HepG2 (cell line): Measurements from ENCODE around the gene HERC4. TPM values are rescaled to one million over a fixed set of nuclear protein-coding genes. Genes with fewer than 3 reads are reported as not detected.

Experiments used
- ARNT ChIP-seq: fragments of 450-650 bp; IDR thresholded peaks from 2 replicates; pipeline ENCODE4 v1.6.1; 2017
- KAT8 ChIP-seq: IDR thresholded peaks from 2 replicates; pipeline ENCODE4 v1.6.1; 2016; ENCODE audit warnings: missing genetic modification reagents, missing compliant biosample characterization
- KLF12 ChIP-seq: sonication (generic); formaldehyde crosslinking; IDR thresholded peaks from 2 replicates; pipeline ENCODE4 v1.4.0; 2020; ENCODE audit warnings: missing genetic modification reagents, borderline replicate concordance
- PREB ChIP-seq: sonication (generic); formaldehyde crosslinking; IDR thresholded peaks from 2 replicates; pipeline ENCODE4 v1.4.0; 2020; ENCODE audit warnings: missing genetic modification reagents
- PRMT3 ChIP-seq: sonication (generic); formaldehyde crosslinking; IDR thresholded peaks from 2 replicates; pipeline ENCODE4 v1.8.1; 2022; ENCODE audit warnings: low read depth, mild to moderate bottlenecking, moderate library complexity, missing genetic modification reagents, borderline replicate concordance
- PTBP1 ChIP-seq: fragments of 200-400 bp; formaldehyde crosslinking; IDR thresholded peaks from 2 replicates; pipeline ENCODE4 v1.6.1; 2018; ENCODE audit warnings: low read length, low read depth; ENCODE audit not compliant: poor library complexity, severe bottlenecking
- SKIL ChIP-seq: sonication (generic); formaldehyde crosslinking; IDR thresholded peaks from 2 replicates; pipeline ENCODE4 v1.8.0; 2022; ENCODE audit warnings: missing genetic modification reagents, mild to moderate bottlenecking, moderate library complexity, borderline replicate concordance
- SOX13 ChIP-seq, 3 experiments: fragments of 450-650 bp in 1 of 3; sonication (generic) in 1 of 3; formaldehyde crosslinking in 1 of 3; IDR thresholded peaks in 2 of 3; conservative IDR thresholded peaks in 1 of 3; 2 replicates each; pipeline versions ENCODE4 v1.5.0 to v1.6.1; 2016 to 2020; ENCODE audit warnings: antibody characterized with exemption in 1 of 3, mild to moderate bottlenecking in 1 of 3, missing compliant biosample characterization in 1 of 3, missing genetic modification reagents in 1 of 3, moderate library complexity in 1 of 3
- ZNF367 ChIP-seq: sonication (generic); formaldehyde crosslinking; IDR thresholded peaks from 2 replicates; pipeline ENCODE4 v1.4.0; 2020; ENCODE audit warnings: missing genetic modification reagents, borderline replicate concordance
- ZNF589 ChIP-seq: sonication (generic); formaldehyde crosslinking; conservative IDR thresholded peaks from 2 replicates; pipeline ENCODE4 v1.8.0; 2022; ENCODE audit warnings: mild to moderate bottlenecking, moderate library complexity, missing genetic modification reagents
- ZNF704 ChIP-seq: sonication (generic); formaldehyde crosslinking; IDR thresholded peaks from 2 replicates; pipeline ENCODE4 v1.8.1; 2023; ENCODE audit warnings: mild to moderate bottlenecking, inconsistent platforms, moderate library complexity, missing genetic modification reagents, borderline replicate concordance
- ZNF788 ChIP-seq: sonication (generic); formaldehyde crosslinking; IDR thresholded peaks from 2 replicates; pipeline ENCODE4 v1.5.0; 2020; ENCODE audit warnings: mild to moderate bottlenecking, missing genetic modification reagents, borderline replicate concordance
- polyA plus RNA-seq, 8 experiments: library from polyadenylated mRNA; depleted of rRNA in 3 of 8; stranded (reverse) in 7 of 8; unstranded in 1 of 8; fragments of >200 nt; fragmentation: Illumina TruSeq in 4 of 8; extraction: Trizol in 4 of 8; gene quantifications; 2 replicates each; pipeline versions ENCODE4 v1.2.1 to v1.2.3, GENCODE V29; 2011 to 2016; ENCODE audit warnings: low read depth in 4 of 8, missing spikeins in 1 of 8, mixed read lengths in 1 of 8; ENCODE audit not compliant: insufficient read depth in 1 of 8
- total RNA-seq, 5 experiments: library from RNA; depleted of rRNA; stranded (reverse); fragments of >200 nt; fragmentation: Illumina TruSeq; extraction: Trizol; gene quantifications; 2 replicates each; pipeline ENCODE4 v1.2.3, GENCODE V29; 2016; ENCODE audit warnings: low read depth in 1 of 5
- TF ChIP-seq, protein P1 (sequence below): sonication (generic); formaldehyde crosslinking; IDR thresholded peaks from 2 replicates; pipeline ENCODE4 v1.5.1; 2020; ENCODE audit warnings: mild to moderate bottlenecking, missing genetic modification reagents, moderate library complexity
- TF ChIP-seq, protein P2 (sequence below): sonication (generic); formaldehyde crosslinking; IDR thresholded peaks from 2 replicates; pipeline ENCODE4 v1.5.0; 2020; ENCODE audit warnings: missing genetic modification reagents

HERC4 gene
- total and polyA plus RNA-seq, 2 of the 13 experiments (the other 11 are each of a cell fraction or from before 2014, with no cell fraction given): 9.8 to 20.2 TPM

GRCh38 chr10:68074775-68075549, at the start of gene HERC4 (continued):
- TF ChIP-seq, protein P1, sequence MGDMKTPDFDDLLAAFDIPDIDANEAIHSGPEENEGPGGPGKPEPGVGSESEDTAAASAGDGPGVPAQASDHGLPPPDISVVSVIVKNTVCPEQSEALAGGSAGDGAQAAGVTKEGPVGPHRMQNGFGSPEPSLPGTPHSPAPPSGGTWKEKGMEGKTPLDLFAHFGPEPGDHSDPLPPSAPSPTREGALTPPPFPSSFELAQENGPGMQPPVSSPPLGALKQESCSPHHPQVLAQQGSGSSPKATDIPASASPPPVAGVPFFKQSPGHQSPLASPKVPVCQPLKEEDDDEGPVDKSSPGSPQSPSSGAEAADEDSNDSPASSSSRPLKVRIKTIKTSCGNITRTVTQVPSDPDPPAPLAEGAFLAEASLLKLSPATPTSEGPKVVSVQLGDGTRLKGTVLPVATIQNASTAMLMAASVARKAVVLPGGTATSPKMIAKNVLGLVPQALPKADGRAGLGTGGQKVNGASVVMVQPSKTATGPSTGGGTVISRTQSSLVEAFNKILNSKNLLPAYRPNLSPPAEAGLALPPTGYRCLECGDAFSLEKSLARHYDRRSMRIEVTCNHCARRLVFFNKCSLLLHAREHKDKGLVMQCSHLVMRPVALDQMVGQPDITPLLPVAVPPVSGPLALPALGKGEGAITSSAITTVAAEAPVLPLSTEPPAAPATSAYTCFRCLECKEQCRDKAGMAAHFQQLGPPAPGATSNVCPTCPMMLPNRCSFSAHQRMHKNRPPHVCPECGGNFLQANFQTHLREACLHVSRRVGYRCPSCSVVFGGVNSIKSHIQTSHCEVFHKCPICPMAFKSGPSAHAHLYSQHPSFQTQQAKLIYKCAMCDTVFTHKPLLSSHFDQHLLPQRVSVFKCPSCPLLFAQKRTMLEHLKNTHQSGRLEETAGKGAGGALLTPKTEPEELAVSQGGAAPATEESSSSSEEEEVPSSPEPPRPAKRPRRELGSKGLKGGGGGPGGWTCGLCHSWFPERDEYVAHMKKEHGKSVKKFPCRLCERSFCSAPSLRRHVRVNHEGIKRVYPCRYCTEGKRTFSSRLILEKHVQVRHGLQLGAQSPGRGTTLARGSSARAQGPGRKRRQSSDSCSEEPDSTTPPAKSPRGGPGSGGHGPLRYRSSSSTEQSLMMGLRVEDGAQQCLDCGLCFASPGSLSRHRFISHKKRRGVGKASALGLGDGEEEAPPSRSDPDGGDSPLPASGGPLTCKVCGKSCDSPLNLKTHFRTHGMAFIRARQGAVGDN: peak; percentile 85
- TF ChIP-seq, protein P2, sequence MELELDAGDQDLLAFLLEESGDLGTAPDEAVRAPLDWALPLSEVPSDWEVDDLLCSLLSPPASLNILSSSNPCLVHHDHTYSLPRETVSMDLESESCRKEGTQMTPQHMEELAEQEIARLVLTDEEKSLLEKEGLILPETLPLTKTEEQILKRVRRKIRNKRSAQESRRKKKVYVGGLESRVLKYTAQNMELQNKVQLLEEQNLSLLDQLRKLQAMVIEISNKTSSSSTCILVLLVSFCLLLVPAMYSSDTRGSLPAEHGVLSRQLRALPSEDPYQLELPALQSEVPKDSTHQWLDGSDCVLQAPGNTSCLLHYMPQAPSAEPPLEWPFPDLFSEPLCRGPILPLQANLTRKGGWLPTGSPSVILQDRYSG: no peak
- peak; percentile 30; the same call in 1 of the 2 replicates for TF ChIP-seq KAT8
- peak; percentile 43; the same call in 1 of the 2 replicates for TF ChIP-seq ZNF788 (CRISPR knock-in tag)
- TF ChIP-seq ZNF589 (CRISPR knock-in tag): peak; percentile 68; the same call in 1 of the 2 replicates
- peak; percentile 59 for TF ChIP-seq PTBP1
- peak; percentile 73; the same call in 1 of the 2 replicates for TF ChIP-seq KLF12
- peak; percentile 33; the same call in 1 of the 2 replicates for TF ChIP-seq SKIL (CRISPR knock-in tag)
- TF ChIP-seq SOX13 (IDR thresholded peaks at IDR 0.05): no peak
- peak in 1 of 2 experiments; percentile 4; a peak in 1 of 4 replicates for TF ChIP-seq SOX13 (CRISPR knock-in tag; conservative IDR thresholded peaks at IDR 0.05 in 1 of 2, IDR thresholded peaks at IDR 0.05 in 1 of 2)
- no peak for TF ChIP-seq ARNT
- TF ChIP-seq PRMT3: 0 out of 2 replicates have a peak, but pooled peaks have one; percentile 24
- TF ChIP-seq ZNF704 (CRISPR knock-in tag): peak; percentile 65; the same call in 1 of the 2 replicates
- TF ChIP-seq PREB (CRISPR knock-in tag): no peak
- peak; percentile 43; the same call in 1 of the 2 replicates for TF ChIP-seq ZNF367 (CRISPR knock-in tag)
